GM12878 (cell line): ENCODE measurements around the gene CANT1. TPM values are rescaled to one million over a fixed set of nuclear protein-coding genes. Genes with fewer than 3 reads are reported as not detected.

ENCODE experiments used
- BRCA1 ChIP-seq: IDR thresholded peaks from 2 replicates; pipeline ENCODE4 v1.6.1; 2011; ENCODE audit warnings: low read depth, low read length, improper control_type of control experiment
- CBFB ChIP-seq: IDR thresholded peaks from 2 replicates; pipeline ENCODE4 v1.6.1; 2016; ENCODE audit warnings: antibody characterized with exemption, low read depth
- CREM ChIP-seq: IDR thresholded peaks from 2 replicates; pipeline ENCODE4 v1.6.1; 2014; ENCODE audit warnings: antibody characterized with exemption, low read depth
- CTCF ChIP-seq, 3 experiments: IDR thresholded peaks in 2 of 3; conservative IDR thresholded peaks in 1 of 3; 2 replicates each; pipeline ENCODE4 v1.5.1; 2011; ENCODE audit warnings: low read depth in 3 of 3, low read length in 3 of 3, mild to moderate bottlenecking in 3 of 3, control low read depth in 2 of 3, moderate library complexity in 2 of 3, inconsistent platforms in 1 of 3, mixed read lengths in 1 of 3; ENCODE audit not compliant: control insufficient read depth in 2 of 3, insufficient read depth in 1 of 3; ENCODE audit errors: extremely low read depth in 1 of 3
- EGR1 ChIP-seq, 2 experiments: IDR thresholded peaks; 1 replicate in 1 of 2; 2 replicates in 1 of 2; pipeline ENCODE4 v1.6.1; 2011 to 2012; ENCODE audit warnings: low read depth in 2 of 2, low read length in 2 of 2, borderline replicate concordance in 1 of 2, mild to moderate bottlenecking in 1 of 2, moderate library complexity in 1 of 2
- ELK1 ChIP-seq: IDR thresholded peaks from 2 replicates; pipeline ENCODE4 v1.6.1; 2012; ENCODE audit warnings: low read depth, low read length, improper control_type of control experiment
- FOXK2 ChIP-seq: fragments of 450-650 bp; IDR thresholded peaks from 2 replicates; pipeline ENCODE4 v1.6.1; 2017; ENCODE audit warnings: mild to moderate bottlenecking, moderate library complexity
- GATAD2B ChIP-seq: fragments of 450-650 bp; conservative IDR thresholded peaks from 2 replicates; pipeline ENCODE4 v1.6.1; 2017; ENCODE audit warnings: low read depth, mild to moderate bottlenecking, moderate library complexity
- IKZF1 ChIP-seq: fragments of 450-650 bp; conservative IDR thresholded peaks from 2 replicates; pipeline ENCODE4 v1.6.1; 2017; ENCODE audit warnings: antibody characterized with exemption, mild to moderate bottlenecking
- IRF5 ChIP-seq: fragments of 450-650 bp; IDR thresholded peaks from 2 replicates; pipeline ENCODE4 v1.6.1; 2017; ENCODE audit warnings: borderline replicate concordance
- JUNB ChIP-seq: IDR thresholded peaks from 2 replicates; pipeline ENCODE4 v1.6.1; 2016; ENCODE audit warnings: antibody characterized with exemption, mild to moderate bottlenecking
- LARP7 ChIP-seq: fragments of 450-650 bp; IDR thresholded peaks from 2 replicates; pipeline ENCODE4 v1.6.1; 2017; ENCODE audit warnings: mild to moderate bottlenecking
- REST ChIP-seq: IDR thresholded peaks from 2 replicates; pipeline ENCODE4 v1.6.1; 2012; ENCODE audit warnings: mild to moderate bottlenecking, low read depth, low read length
- SPI1 ChIP-seq: IDR thresholded peaks from 2 replicates; pipeline ENCODE4 v1.6.1; 2011; ENCODE audit warnings: low read depth, mild to moderate bottlenecking, low read length, moderate library complexity, borderline replicate concordance; ENCODE audit not compliant: insufficient read depth
- YY1 ChIP-seq: IDR thresholded peaks from 2 replicates; pipeline ENCODE4 v1.6.1; 2011; ENCODE audit warnings: low read depth, mild to moderate bottlenecking, low read length
- ZNF384 ChIP-seq: IDR thresholded peaks from 2 replicates; pipeline ENCODE4 v1.6.1; 2012; ENCODE audit warnings: low read depth, mild to moderate bottlenecking, low read length, improper control_type of control experiment, borderline replicate concordance
- polyA plus RNA-seq, 11 experiments: library from polyadenylated mRNA; depleted of rRNA in 4 of 11; unstranded in 6 of 11; stranded (reverse) in 5 of 11; fragments of >200 nt; fragmentation: Nextera tagmentation in 4 of 11; fragmentation: Illumina TruSeq in 1 of 11; extraction: Ambion mirVana in 4 of 11; extraction: Trizol in 1 of 11; gene quantifications; 1 replicate in 1 of 11; 2 replicates in 10 of 11; pipeline versions ENCODE4 v1.2.1 to v1.2.3, GENCODE V29; 2011 to 2016; ENCODE audit warnings: inconsistent platforms in 2 of 11, missing spikeins in 2 of 11, low read depth in 1 of 11
- total RNA-seq, 4 experiments: library from RNA; depleted of rRNA in 3 of 4; stranded (reverse); fragments of >200 nt in 3 of 4; fragmentation: Illumina TruSeq in 1 of 4; extraction: Trizol in 1 of 4; gene quantifications; 2 replicates each; pipeline versions ENCODE4 v1.2.1 to v1.2.3, GENCODE V29; 2013 to 2021

The CANT1 gene
- total and polyA plus RNA-seq, 10 of the 15 experiments (the other 5 are each of a cell fraction or from before 2014, with no cell fraction given), result 2.2 to 59.2 (median 20.2) TPM

GRCh38 chr17:79009397-79010303 lies at the start of gene CANT1 (continued):
- TF ChIP-seq CTCF (IDR thresholded peaks at IDR 0.05 in 2 of 3, conservative IDR thresholded peaks at IDR 0.05 in 1 of 3; ENCODE audit: control insufficient read depth in 2 of 3, extremely low read depth in 1 of 3, insufficient read depth in 1 of 3, low read depth in 3 of 3, low read length in 3 of 3), result no peak
- peak; percentile 88 for TF ChIP-seq GATAD2B
- TF ChIP-seq CREM, result no peak; the same call in 1 of the 2 replicates
- TF ChIP-seq EGR1 (IDR thresholded peaks at IDR 0.05; ENCODE audit: borderline replicate concordance in 1 of 2, low read depth in 2 of 2, low read length in 2 of 2), result no peak
- TF ChIP-seq ZNF384, result peak; percentile 99
- peak; percentile 47; the same call in 1 of the 2 replicates for TF ChIP-seq ELK1
- peak; percentile 89 for TF ChIP-seq IKZF1
- TF ChIP-seq YY1, result peak; percentile 49
- TF ChIP-seq FOXK2, result no peak
- peak; percentile 48; the same call in 1 of the 2 replicates for TF ChIP-seq SPI1
- TF ChIP-seq REST, result no peak
- no peak for TF ChIP-seq BRCA1
- TF ChIP-seq IRF5, result no peak
- no peak for TF ChIP-seq CBFB
- no peak for TF ChIP-seq JUNB
- peak; percentile 42; the same call in 1 of the 2 replicates for TF ChIP-seq LARP7
